ENCODE results near the gene E2F4. TPM values are rescaled to one million over a fixed set of nuclear protein-coding genes. Genes with fewer than 3 reads are reported as not detected.

The E2F4 gene
- total RNA-seq, 1 experiment from 2014 or later, result 114 TPM

DNA sequence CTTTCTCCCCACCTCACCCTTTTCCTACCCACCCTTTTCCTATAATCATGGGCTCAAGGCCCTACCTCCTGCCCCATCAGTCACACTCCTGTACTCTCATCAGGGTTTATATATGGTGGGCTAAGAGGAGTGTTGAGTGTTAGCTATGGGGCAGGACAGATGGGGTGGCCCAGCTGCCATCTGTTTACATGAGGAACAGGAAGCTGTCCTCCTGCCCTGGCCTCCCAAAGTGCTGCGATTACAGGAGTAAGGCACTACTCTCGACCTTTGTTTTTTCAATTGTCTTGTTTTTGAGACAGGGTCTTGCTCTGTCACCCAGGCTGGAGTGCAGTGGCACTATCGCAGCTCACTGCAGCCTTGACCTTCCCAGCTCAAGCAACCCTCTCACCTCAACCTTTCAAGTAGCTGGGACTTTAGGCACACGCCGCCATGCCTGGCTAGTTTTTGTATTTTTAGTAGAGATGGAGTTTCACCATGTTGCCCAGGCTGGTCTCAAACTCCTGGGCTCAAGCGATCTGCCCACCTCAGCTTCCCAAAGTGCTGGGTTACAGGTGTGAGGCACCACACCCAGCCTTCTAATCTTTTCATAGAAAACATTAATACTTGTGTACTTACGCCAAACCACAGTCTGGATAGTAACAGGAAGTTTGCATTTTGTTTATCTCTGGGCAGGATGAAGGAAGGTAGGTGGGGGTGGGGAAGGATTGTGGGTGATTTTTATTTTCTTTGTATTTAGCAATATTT, 33.9 kb upstream of the E2F4 start:
- Histone ChIP-seq H2AFZ (ENCODE audit: low read depth, low read length, poor library complexity, severe bottlenecking) (no peak overlapping the region), H3K4me1 (ENCODE audit: control insufficient read depth in 1 of 2, insufficient read depth in 2 of 2, low read length in 2 of 2) (peaks cover 10 to 34% of the 10 kb centered on the region in 2 experiments; a peak in 3 of 4 replicates), H3K4me3 (replicated peaks in 1 of 2; ENCODE audit: low read depth in 1 of 2, low read length in 2 of 2) (no peak overlapping the region; a peak in 1 of 4 replicates), H3K9me2 (ENCODE audit: insufficient read depth) (no peaks in the 10 kb centered on the region), H3K79me2 (ENCODE audit: insufficient read depth, low read length) (no peaks in the 10 kb centered on the region; the same call in 1 of the 2 replicates), H4K20me1 (ENCODE audit: insufficient read depth) (no peaks in the 10 kb centered on the region), H3K4me2 (ENCODE audit: low read length) (peak overlapping the region; percentile 86), H3K9me3 (ENCODE audit: control insufficient read depth in 1 of 2, insufficient read depth in 1 of 2, low read depth in 1 of 2, low read length in 2 of 2) (no peaks in the 10 kb centered on the region), H3K36me3 (ENCODE audit: control insufficient read depth in 1 of 2, insufficient read depth in 2 of 2, low read length in 2 of 2) (no peaks in the 10 kb centered on the region), H3K27ac (ENCODE audit: low read depth, low read length) (no peak overlapping the region), H3K9ac (ENCODE audit: low read length) (0 out of 2 replicates have a peak overlapping the region, but pooled peaks have one; percentile 90), H3K27me3 (ENCODE audit: insufficient read depth, low read length) (no peaks in the 10 kb centered on the region)
- intact Hi-C loops (cut with micrococcal nuclease), result loop anchor here (5.0 kb wide), 1 partner anchor 206 kb away; no protein-coding TSS in a partner anchor
- no peak for DNase-seq (ENCODE audit: low read depth, low spot score)
- CTCF ChIA-PET, result interaction anchor here (0.9 to 5.7 kb wide), 4 partner anchors 11 to 140 kb away, joined by 3 to 52 read pairs (median 8); partner anchors contain the start of gene NOL3
- BruUV-seq (replicated peaks), result no TSS peak
- TF ChIP-seq ZBTB33 (IDR thresholded peaks at IDR 0.05; ENCODE audit: extremely low read depth, insufficient replicate concordance, low read length), result no peak
- TF ChIP-seq EGR1 (IDR thresholded peaks at IDR 0.05; ENCODE audit: low read depth), result no peak
- TF ChIP-seq ELF1 (IDR thresholded peaks at IDR 0.05; ENCODE audit: borderline replicate concordance, low read depth), result no peak
- TF ChIP-seq FOSL1 (IDR thresholded peaks at IDR 0.05; ENCODE audit: low read depth), result no peak
- TF ChIP-seq EZH2 (IDR thresholded peaks at IDR 0.05), result no peak
- TF ChIP-seq SIN3A (IDR thresholded peaks at IDR 0.05; ENCODE audit: low read depth), result no peak
- no peak for TF ChIP-seq SRF (IDR thresholded peaks at IDR 0.05; ENCODE audit: low read depth)
- RAD21 ChIA-PET (ENCODE audit: low non-redundant PET in 1 of 2, low total read pairs in 2 of 2, uncharacterized antibody in 2 of 2, unreplicated experiment in 2 of 2), result interaction anchor here in 1 of 2 experiments (0.5 kb wide), 1 partner anchor 129 kb away, joined by 4 read pairs; no protein-coding TSS in a partner anchor
- POLR2A ChIA-PET, result interaction anchor here (0.6 to 1.0 kb wide), 3 partner anchors 7 to 42 kb away, joined by 3 to 8 read pairs (median 4); partner anchors contain the start of gene B3GNT9
- no peak for ATAC-seq

All from HCT116 (cell line).